ENCODE measurements around the gene PRMT6.
"Not testable (repeated sequence)": the region's sequence is repeated elsewhere in the genome, so short reads cannot be mapped to it uniquely, and the experiment has no call there.

PRMT6 gene

GRCh38 chr1:107093395-107093794 lies 36.9 kb downstream of the PRMT6 start:
- DNase-seq (ENCODE audit: low spot score) = not testable (repeated sequence)

DNA sequence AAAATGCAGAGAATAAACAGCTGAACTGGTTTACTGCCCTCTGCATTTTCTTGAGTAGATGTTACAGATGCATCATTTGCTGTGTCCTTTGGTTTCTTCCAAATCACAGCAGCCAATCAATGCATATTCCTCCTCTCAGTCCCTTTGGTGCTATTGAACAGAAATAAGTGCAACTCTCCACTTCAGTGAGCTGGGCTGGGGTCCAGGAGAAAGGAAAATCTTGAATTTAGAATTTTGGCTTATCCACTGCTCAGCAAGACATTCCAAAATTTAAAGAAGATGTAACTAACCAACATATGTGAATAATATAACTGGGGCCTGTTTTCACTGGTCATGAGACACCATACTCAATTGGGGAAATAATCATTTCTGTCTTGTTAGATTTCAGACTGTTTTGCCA lies 39.2 kb downstream of the PRMT6 start:
- no peak for DNase-seq (ENCODE audit: low spot score)

- DNase-seq (ENCODE audit: low spot score) = no peak
Measured at GRCh38 chr1:107096690-107097089, 40.2 kb downstream of the PRMT6 start.

DNA sequence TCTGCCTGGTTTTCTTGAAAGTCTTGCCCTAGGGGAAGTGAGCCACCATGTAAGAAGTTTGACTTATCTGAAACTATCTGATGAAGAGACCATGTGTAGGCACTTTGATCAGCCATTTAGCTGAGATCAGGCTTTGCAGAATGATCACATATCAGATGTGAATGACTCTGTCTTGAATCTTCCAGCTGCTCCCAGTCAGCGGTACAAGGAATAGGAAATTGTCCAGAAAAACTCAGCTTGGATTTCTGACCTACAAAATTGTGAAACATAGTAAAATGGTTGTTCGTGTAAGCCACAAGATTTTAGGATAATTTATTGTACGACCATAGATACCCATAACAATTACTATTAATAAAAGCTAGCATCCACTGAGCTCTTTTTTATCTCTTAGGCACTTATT lies 42.5 kb downstream of the PRMT6 start:
- DNase-seq (ENCODE audit: low spot score) = no peak

- no peak for DNase-seq (ENCODE audit: low spot score)
Measured at GRCh38 chr1:107100331-107100984, 44.0 kb downstream of the PRMT6 start.

DNA sequence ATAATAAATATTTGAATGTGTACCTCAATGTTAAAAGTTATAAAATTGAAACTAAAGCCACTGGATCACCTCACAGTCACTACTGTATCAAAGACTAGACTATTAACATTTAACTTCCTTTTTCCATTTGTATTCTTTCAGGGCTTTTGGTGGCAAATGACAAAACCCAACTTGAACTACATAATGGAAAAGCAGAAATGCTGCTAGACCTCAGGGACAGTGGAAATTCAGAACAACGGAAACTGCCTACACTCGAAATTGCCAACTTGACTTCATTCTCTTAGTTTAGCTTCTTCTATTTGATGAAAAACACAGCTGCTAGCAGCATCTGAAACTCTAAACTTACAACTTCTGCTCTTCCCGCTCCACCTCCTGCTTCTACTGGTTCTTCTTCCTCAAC lies 49.4 kb downstream of the PRMT6 start:
- no peak for DNase-seq (ENCODE audit: low spot score)

Data from iPS-NIHi11 (cell line).